ENCODE data around the gene KIAA1671. TPM values are rescaled to one million over a fixed set of nuclear protein-coding genes. Genes with fewer than 3 reads are reported as not detected.

The KIAA1671 gene
- total RNA-seq, 4 donors from 2014 or later: 16.2 to 35.0 (median 21.7) TPM

GRCh38 chr22:25069758-25070481 is 117.4 kb downstream of the KIAA1671 start:
- intact Hi-C loops (cut with DNase I; ENCODE audit: low total_unique reads): no loop called here
- in situ Hi-C loops (cut with MboI; ENCODE audit: low sequenced_read_pairs in 4 of 4): no loop called here
- TF ChIP-seq, protein P1, sequence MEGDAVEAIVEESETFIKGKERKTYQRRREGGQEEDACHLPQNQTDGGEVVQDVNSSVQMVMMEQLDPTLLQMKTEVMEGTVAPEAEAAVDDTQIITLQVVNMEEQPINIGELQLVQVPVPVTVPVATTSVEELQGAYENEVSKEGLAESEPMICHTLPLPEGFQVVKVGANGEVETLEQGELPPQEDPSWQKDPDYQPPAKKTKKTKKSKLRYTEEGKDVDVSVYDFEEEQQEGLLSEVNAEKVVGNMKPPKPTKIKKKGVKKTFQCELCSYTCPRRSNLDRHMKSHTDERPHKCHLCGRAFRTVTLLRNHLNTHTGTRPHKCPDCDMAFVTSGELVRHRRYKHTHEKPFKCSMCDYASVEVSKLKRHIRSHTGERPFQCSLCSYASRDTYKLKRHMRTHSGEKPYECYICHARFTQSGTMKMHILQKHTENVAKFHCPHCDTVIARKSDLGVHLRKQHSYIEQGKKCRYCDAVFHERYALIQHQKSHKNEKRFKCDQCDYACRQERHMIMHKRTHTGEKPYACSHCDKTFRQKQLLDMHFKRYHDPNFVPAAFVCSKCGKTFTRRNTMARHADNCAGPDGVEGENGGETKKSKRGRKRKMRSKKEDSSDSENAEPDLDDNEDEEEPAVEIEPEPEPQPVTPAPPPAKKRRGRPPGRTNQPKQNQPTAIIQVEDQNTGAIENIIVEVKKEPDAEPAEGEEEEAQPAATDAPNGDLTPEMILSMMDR (IDR thresholded peaks at IDR 0.05 in 4 of 5, conservative IDR thresholded peaks at IDR 0.05 in 1 of 5): no peak
- TF ChIP-seq POLR2A (IDR thresholded peaks at IDR 0.05): no peak
- peak; percentile 92 to 95 for ATAC-seq
- H3K4me3 ChIP-seq: peak overlapping the region in 3 of 4 donors; percentile 19 to 45 (median 22)
- H3K4me1 ChIP-seq: peaks cover 13 to 15% of the 10 kb centered on the region in 2 donors
- DNase-seq: peak; percentile 40 to 79
- no peaks in the 10 kb centered on the region for H3K9me3 ChIP-seq
- no peaks in the 10 kb centered on the region for H3K27me3 ChIP-seq
- peak overlapping the region in 3 of 4 donors; percentile 31 to 56 (median 51) for H3K27ac ChIP-seq
- H3K36me3 ChIP-seq: no peaks in the 10 kb centered on the region

DNA sequence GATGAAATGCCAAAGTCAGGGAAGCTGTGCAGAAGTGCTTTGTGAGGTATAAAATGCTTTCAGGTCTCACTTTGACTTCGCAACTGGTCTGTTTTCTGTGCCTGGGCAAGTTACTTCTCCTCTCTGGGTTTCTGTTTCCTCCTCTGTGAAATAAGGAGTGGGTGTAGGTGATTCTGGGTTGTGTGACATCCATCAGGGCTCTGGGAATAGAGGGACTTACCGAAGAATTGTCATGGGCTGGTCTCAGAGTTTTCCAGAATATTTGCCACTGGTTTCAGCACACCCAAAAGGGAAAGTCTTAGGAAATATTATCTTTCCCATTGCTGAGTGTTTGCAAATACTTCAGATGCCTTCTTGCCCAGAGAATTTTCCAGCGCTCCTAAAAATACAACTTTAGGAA is 118.4 kb downstream of the KIAA1671 start:
- ATAC-seq (no peak), DNase-seq (no peak)
- no peaks in the 10 kb centered on the region for H3K27me3 ChIP-seq
- in situ Hi-C loops (cut with MboI; ENCODE audit: low sequenced_read_pairs in 4 of 4) (no loop called here), intact Hi-C loops (cut with DNase I; ENCODE audit: low total_unique reads) (no loop called here)
- H3K27ac ChIP-seq: no peak overlapping the region
- H3K4me1 ChIP-seq: peaks cover 13 to 15% of the 10 kb centered on the region in 2 donors
- H3K36me3 ChIP-seq: no peaks in the 10 kb centered on the region
- no peak for TF ChIP-seq POLR2A (IDR thresholded peaks at IDR 0.05)
- TF ChIP-seq, protein P1 (IDR thresholded peaks at IDR 0.05 in 4 of 5, conservative IDR thresholded peaks at IDR 0.05 in 1 of 5): no peak
- H3K4me3 ChIP-seq: no peak overlapping the region
- no peaks in the 10 kb centered on the region for H3K9me3 ChIP-seq

- in situ Hi-C loops (cut with MboI; ENCODE audit: low sequenced_read_pairs in 4 of 4) (no loop called here), intact Hi-C loops (cut with DNase I; ENCODE audit: low total_unique reads) (no loop called here)
- no peaks in the 10 kb centered on the region for H3K9me3 ChIP-seq
- ATAC-seq: no peak
- TF ChIP-seq, protein P1 (IDR thresholded peaks at IDR 0.05 in 4 of 5, conservative IDR thresholded peaks at IDR 0.05 in 1 of 5): no peak
- TF ChIP-seq POLR2A (IDR thresholded peaks at IDR 0.05): no peak
- H3K4me3 ChIP-seq: no peak overlapping the region
- H3K36me3 ChIP-seq: no peaks in the 10 kb centered on the region
- peaks cover 13 to 15% of the 10 kb centered on the region in 2 donors for H3K4me1 ChIP-seq
- H3K27me3 ChIP-seq: no peaks in the 10 kb centered on the region
- H3K27ac ChIP-seq: no peak overlapping the region
- DNase-seq: no peak
Measured at GRCh38 chr22:25071720-25072119, 119.2 kb downstream of the KIAA1671 start.

GRCh38 chr22:25072406-25072805 is 119.9 kb downstream of the KIAA1671 start:
- H3K4me3 ChIP-seq: no peak overlapping the region
- intact Hi-C loops (cut with DNase I; ENCODE audit: low total_unique reads): no loop called here
- TF ChIP-seq, protein P1 (IDR thresholded peaks at IDR 0.05 in 4 of 5, conservative IDR thresholded peaks at IDR 0.05 in 1 of 5): no peak
- no peak for TF ChIP-seq POLR2A (IDR thresholded peaks at IDR 0.05)
- in situ Hi-C loops (cut with MboI; ENCODE audit: low sequenced_read_pairs in 4 of 4): no loop called here
- H3K27me3 ChIP-seq: no peaks in the 10 kb centered on the region
- no peak for DNase-seq
- no peak overlapping the region for H3K27ac ChIP-seq
- peaks cover 13 to 15% of the 10 kb centered on the region in 2 donors for H3K4me1 ChIP-seq
- H3K36me3 ChIP-seq: no peaks in the 10 kb centered on the region
- no peak for ATAC-seq
- no peaks in the 10 kb centered on the region for H3K9me3 ChIP-seq
